HepG2 (cell line): ENCODE results near the gene ARX. TPM values are rescaled to one million over a fixed set of nuclear protein-coding genes. Genes with fewer than 3 reads are reported as not detected.

Experiments used
- ATAC-seq: fragments of 200-7000 bp; cut with Tn5 transposase; 3 replicates; pipeline ENCODE4 v1.9.1; 2020; ENCODE audit warnings: mild to moderate bottlenecking, moderate library complexity
- BruUV-seq: library from RNA; stranded (reverse); fragments of 400-500 nt; replicated peaks from 2 replicates; lab custom pipeline; 2021; lab: Mats Ljungman, UMichigan
- CTCF ChIA-PET: fragments of 300-600 bp; formaldehyde crosslinking; extraction: SDS; loops from one replicate; lab custom pipeline; 2021; ENCODE audit warnings: low total read pairs, inconsistent platforms, low intra/inter-chr PET ratio; lab: Yijun Ruan, JAX
- POLR2A ChIA-PET: fragments of 350-600 bp; sonication (Branson Sonifier 250); formaldehyde crosslinking; loops from one replicate; lab custom pipeline; 2020; ENCODE audit warnings: antibody characterized with exemption, inconsistent platforms; lab: Yijun Ruan, JAX
- DNase-seq: peaks from one replicate; pipeline ENCODE4 v3.0.0-alpha.2; 2015; ENCODE audit warnings: low spot score
- FAIRE-seq: peaks from 3 replicates; lab custom pipeline; 2011; peaks lifted over from hg19 to GRCh38; lab: Jason Lieb, UNC
- H2AFZ ChIP-seq: one replicate; pipeline ENCODE4 v1.6.1; 2011; ENCODE audit warnings: low read length, inconsistent platforms
- H3K27ac ChIP-seq: fragments of 300-600 bp; 3 replicates; pipeline ENCODE4 v1.8.0; 2011; ENCODE audit warnings: mixed run types, mild to moderate bottlenecking, mixed read lengths, low read length, inconsistent platforms; ENCODE audit not compliant: insufficient read depth; ENCODE audit errors: extremely low read length
- H3K27me3 ChIP-seq, 2 experiments: fragments of 200-600 bp in 1 of 2; 2 replicates in 1 of 2; 3 replicates in 1 of 2; pipeline versions ENCODE4 v1.6.0 to v1.8.0; 2011; ENCODE audit warnings: low read length in 2 of 2, mild to moderate bottlenecking in 2 of 2, moderate library complexity in 2 of 2, inconsistent platforms in 1 of 2; ENCODE audit not compliant: insufficient read depth in 2 of 2, control insufficient read depth in 1 of 2
- H3K36me3 ChIP-seq, 2 experiments: fragments of 200-600 bp in 1 of 2; replicated peaks in 1 of 2; 2 replicates in 1 of 2; 3 replicates in 1 of 2; pipeline versions ENCODE4 v1.5.1 to v1.8.0; 2011; ENCODE audit warnings: low read length in 2 of 2, inconsistent platforms in 1 of 2; ENCODE audit not compliant: insufficient read depth in 2 of 2, control insufficient read depth in 1 of 2
- H3K4me1 ChIP-seq: 2 replicates; pipeline ENCODE4 v1.5.1; 2012; ENCODE audit warnings: low read length, inconsistent platforms; ENCODE audit not compliant: insufficient read depth
- H3K4me2 ChIP-seq: 2 replicates; pipeline ENCODE4 v1.6.0; 2011; ENCODE audit warnings: low read depth, low read length, inconsistent platforms
- H3K4me3 ChIP-seq, 3 experiments: fragments of 200-600 bp in 1 of 3; sonication (generic), shearing (Covaris generic) in 1 of 3; replicated peaks in 1 of 3; 2 replicates each; pipeline ENCODE4 v1.5.1; 2011 to 2016; ENCODE audit warnings: low read length in 3 of 3, inconsistent platforms in 2 of 3, low read depth in 2 of 3, mild to moderate bottlenecking in 2 of 3, control low read depth in 1 of 3, mixed read lengths in 1 of 3; ENCODE audit not compliant: insufficient read depth in 1 of 3
- H3K79me2 ChIP-seq: one replicate; pipeline ENCODE4 v1.6.1; 2011; ENCODE audit warnings: low read length, inconsistent platforms; ENCODE audit not compliant: insufficient read depth
- H3K9ac ChIP-seq: 2 replicates; pipeline ENCODE4 v1.6.0; 2011; ENCODE audit warnings: mild to moderate bottlenecking, low read depth, low read length, inconsistent platforms; ENCODE audit not compliant: insufficient read depth
- H3K9me3 ChIP-seq: 2 replicates; pipeline ENCODE4 v1.5.1; 2012; ENCODE audit warnings: mild to moderate bottlenecking, low read length
- H4K20me1 ChIP-seq: 2 replicates; pipeline ENCODE4 v1.6.0; 2011; ENCODE audit warnings: inconsistent platforms, mild to moderate bottlenecking, low read length, moderate library complexity; ENCODE audit not compliant: insufficient read depth
- HOMEZ ChIP-seq: IDR thresholded peaks from 2 replicates; pipeline ENCODE4 v1.6.1; 2016; ENCODE audit warnings: low read depth
- MTA1 ChIP-seq: sonication (generic); formaldehyde crosslinking; IDR thresholded peaks from 2 replicates; pipeline ENCODE4 v1.4.0; 2020; ENCODE audit warnings: missing genetic modification reagents, mild to moderate bottlenecking, borderline replicate concordance
- RAD21 ChIP-seq: fragments of 450-650 bp; formaldehyde crosslinking; IDR thresholded peaks from 2 replicates; pipeline ENCODE4 v1.5.0; 2020; ENCODE audit warnings: mild to moderate bottlenecking
- RCOR2 ChIP-seq: IDR thresholded peaks from 2 replicates; pipeline ENCODE4 v1.6.1; 2016; ENCODE audit warnings: missing biosample characterization, missing genetic modification reagents
- TERF1 ChIP-seq: sonication (generic); formaldehyde crosslinking; IDR thresholded peaks from 2 replicates; pipeline ENCODE4 v1.8.0; 2022; ENCODE audit warnings: mild to moderate bottlenecking, missing genetic modification reagents, moderate library complexity
- ZNF484 ChIP-seq: sonication (generic); formaldehyde crosslinking; IDR thresholded peaks from 2 replicates; pipeline ENCODE4 v1.5.1; 2020; ENCODE audit warnings: mild to moderate bottlenecking, low read depth, missing genetic modification reagents, borderline replicate concordance
- ZNF678 ChIP-seq: sonication (generic); formaldehyde crosslinking; IDR thresholded peaks from 2 replicates; pipeline ENCODE4 v1.4.0; 2020; ENCODE audit warnings: mild to moderate bottlenecking, missing genetic modification reagents
- WGBS: methylation state at CpG from one replicate; pipeline ENCODE4 v1.1.6; 2017; ENCODE audit warnings: low lambda C conversion rate; 5-methylcytosine and 5-hydroxymethylcytosine counted together
- in situ Hi-C: cut with HindIII; loops from 2 replicates; pipeline ENCODE4 v1.10.0; 2017; ENCODE audit warnings: low pct_unique_long_range_greater_than_20kb; ENCODE audit not compliant: extremely low pct_ligation_motif_present
- intact Hi-C: fragments of 100-400 bp; cut with micrococcal nuclease; formaldehyde crosslinking; loops from one replicate; pipeline ENCODE4 v1.10.0; 2022; ENCODE audit not compliant: unreplicated experiment
- polyA plus RNA-seq, 8 experiments: library from polyadenylated mRNA; depleted of rRNA in 3 of 8; stranded (reverse) in 7 of 8; unstranded in 1 of 8; fragments of >200 nt; fragmentation: Illumina TruSeq in 4 of 8; extraction: Trizol in 4 of 8; gene quantifications; 2 replicates each; pipeline versions ENCODE4 v1.2.1 to v1.2.3, GENCODE V29; 2011 to 2016; ENCODE audit warnings: low read depth in 4 of 8, missing spikeins in 1 of 8, mixed read lengths in 1 of 8; ENCODE audit not compliant: insufficient read depth in 1 of 8
- total RNA-seq, 5 experiments: library from RNA; depleted of rRNA; stranded (reverse); fragments of >200 nt; fragmentation: Illumina TruSeq; extraction: Trizol; gene quantifications; 2 replicates each; pipeline ENCODE4 v1.2.3, GENCODE V29; 2016; ENCODE audit warnings: low read depth in 1 of 5

The ARX gene
- total and polyA plus RNA-seq, 2 of the 13 experiments (the other 11 are each of a cell fraction or from before 2014, with no cell fraction given): not detected

- Histone ChIP-seq H3K27me3 (no peaks in the 10 kb centered on the region), H3K4me3 (no peak overlapping the region), H3K79me2 (no peaks in the 10 kb centered on the region), H3K36me3 (no peaks in the 10 kb centered on the region; a peak in 1 of 5 replicates), H3K27ac (no peak overlapping the region), H3K4me1 (no peaks in the 10 kb centered on the region), H3K9ac (no peak overlapping the region), H3K4me2 (no peak overlapping the region), H2AFZ (no peak overlapping the region), H3K9me3 (no peaks in the 10 kb centered on the region), H4K20me1 (no peaks in the 10 kb centered on the region)
- no peak for FAIRE-seq
- no TSS peak for BruUV-seq
- no peak for ATAC-seq
- over 99% methylated on average over 8 of the region's 8 CpGs for WGBS
- POLR2A ChIA-PET: no interaction called here
- intact Hi-C loops (no loop called here), in situ Hi-C loops (no loop called here)
- CTCF ChIA-PET: no interaction called here
- no peak for TF ChIP-seq ZNF484 (CRISPR knock-in tag)
- TF ChIP-seq HOMEZ (CRISPR knock-in tag): no peak
- no peak for TF ChIP-seq RAD21 (CRISPR knock-in tag)
- no peak for TF ChIP-seq MTA1 (CRISPR knock-in tag)
- TF ChIP-seq RCOR2 (CRISPR knock-in tag): no peak
- TF ChIP-seq TERF1: no peak
- TF ChIP-seq ZNF678 (CRISPR knock-in tag): no peak
- no peak for DNase-seq
Measured at GRCh38 chrX:24990535-24990934, 25.2 kb downstream of the ARX start.
